Endothelial cell of umbilical vein (primary cell): Measurements from ENCODE around the gene ZNF580. TPM values are rescaled to one million over a fixed set of nuclear protein-coding genes. Genes with fewer than 3 reads are reported as not detected.

ENCODE experiments used
- BruUV-seq: library from RNA; stranded (reverse); fragments of 400-500 nt; replicated peaks from 2 replicates; lab custom pipeline; 2021; lab: Mats Ljungman, UMichigan
- CTCF ChIA-PET: fragments of 300-600, 350-600 bp; sonication (Branson Sonifier 250); formaldehyde crosslinking; loops from one replicate; lab custom pipeline; 2021; ENCODE audit warnings: antibody characterized with exemption, inconsistent platforms; lab: Charles Lee
- POLR2A ChIA-PET: fragments of 300-600, 350-600 bp; sonication (Branson Sonifier 250); formaldehyde crosslinking; loops from one replicate; lab custom pipeline; 2021; ENCODE audit warnings: antibody characterized with exemption, inconsistent platforms; lab: Charles Lee
- DNase-seq: peaks from one replicate; pipeline ENCODE4 v3.0.0-alpha.2; 2011; ENCODE audit warnings: low read depth, low spot score
- FAIRE-seq: peaks from 2 replicates; lab custom pipeline; 2011; peaks lifted over from hg19 to GRCh38; lab: Jason Lieb, UNC
- H2AFZ ChIP-seq: 2 replicates; pipeline ENCODE4 v1.6.0; 2012; ENCODE audit warnings: low read depth, low read length, control low read depth, inconsistent platforms
- H3K27ac ChIP-seq: 2 replicates; pipeline ENCODE4 v1.5.1; 2011; ENCODE audit warnings: low read depth, mild to moderate bottlenecking, control low read depth, low read length, moderate library complexity; ENCODE audit not compliant: insufficient read depth
- H3K27me3 ChIP-seq, 2 experiments: 2 replicates each; pipeline versions ENCODE4 v1.6.0 to v1.6.1; 2011; ENCODE audit warnings: low read length in 2 of 2, mixed read lengths in 1 of 2; ENCODE audit not compliant: control insufficient read depth in 2 of 2, insufficient read depth in 2 of 2
- H3K36me3 ChIP-seq, 2 experiments: 2 replicates in 1 of 2; 3 replicates in 1 of 2; pipeline ENCODE4 v1.5.1; 2011; ENCODE audit warnings: low read length in 2 of 2, mild to moderate bottlenecking in 1 of 2, moderate library complexity in 1 of 2; ENCODE audit not compliant: control insufficient read depth in 2 of 2, insufficient read depth in 2 of 2; ENCODE audit errors: extremely low read depth in 1 of 2
- H3K4me1 ChIP-seq: 3 replicates; pipeline ENCODE4 v1.5.1; 2011; ENCODE audit warnings: mild to moderate bottlenecking, low read length; ENCODE audit not compliant: control insufficient read depth, insufficient read depth; ENCODE audit errors: extremely low read depth
- H3K4me2 ChIP-seq: 2 replicates; pipeline ENCODE4 v1.6.1; 2011; ENCODE audit warnings: low read length, control low read depth, mixed read lengths; ENCODE audit not compliant: insufficient read depth
- H3K4me3 ChIP-seq, 3 experiments: fragments of 200-600 bp in 1 of 3; sonication (generic), shearing (Covaris generic) in 1 of 3; replicated peaks in 1 of 3; 2 replicates each; pipeline ENCODE4 v1.5.1; 2011 to 2016; ENCODE audit warnings: control low read depth in 3 of 3, low read length in 3 of 3, mild to moderate bottlenecking in 2 of 3, inconsistent platforms in 1 of 3, low read depth in 1 of 3, moderate library complexity in 1 of 3; ENCODE audit not compliant: insufficient read depth in 1 of 3
- H3K79me2 ChIP-seq: 2 replicates; pipeline ENCODE4 v1.6.0; 2012; ENCODE audit warnings: low read length, inconsistent platforms; ENCODE audit not compliant: control insufficient read depth, insufficient read depth
- H3K9ac ChIP-seq: replicated peaks from 2 replicates; pipeline ENCODE3; 2011; ENCODE audit warnings: low read length, control low read depth; ENCODE audit not compliant: insufficient read depth; ENCODE audit errors: extremely low read depth
- H3K9me1 ChIP-seq: replicated peaks from 3 replicates; pipeline ENCODE4 v1.6.0; 2011; ENCODE audit warnings: mild to moderate bottlenecking, low read length; ENCODE audit not compliant: control insufficient read depth, insufficient read depth; ENCODE audit errors: extremely low read depth
- H3K9me3 ChIP-seq: replicated peaks from 2 replicates; pipeline ENCODE4 v1.5.1; 2012; ENCODE audit warnings: low read length, inconsistent platforms; ENCODE audit not compliant: control insufficient read depth, insufficient read depth
- H4K20me1 ChIP-seq: replicated peaks from 2 replicates; pipeline ENCODE3; 2011; ENCODE audit warnings: mild to moderate bottlenecking, low read length; ENCODE audit not compliant: control insufficient read depth, insufficient read depth; ENCODE audit errors: extremely low read depth
- EZH2 ChIP-seq: IDR thresholded peaks from 2 replicates; pipeline ENCODE4 v1.6.1; 2012; ENCODE audit warnings: borderline replicate concordance, low read depth, mild to moderate bottlenecking, moderate library complexity, low read length, inconsistent platforms; ENCODE audit not compliant: severe bottlenecking
- FOS ChIP-seq: IDR thresholded peaks from 2 replicates; pipeline ENCODE4 v1.6.1; 2011; ENCODE audit warnings: mild to moderate bottlenecking, low read length, moderate library complexity, borderline replicate concordance; ENCODE audit not compliant: insufficient read depth
- GATA2 ChIP-seq: IDR thresholded peaks from 2 replicates; pipeline ENCODE4 v1.7.0; 2011; ENCODE audit warnings: low read depth, mild to moderate bottlenecking, moderate library complexity, mixed read lengths, low read length; ENCODE audit not compliant: insufficient read length, insufficient read depth
- MAX ChIP-seq: IDR thresholded peaks from 2 replicates; pipeline ENCODE4 v1.6.1; 2011; ENCODE audit not compliant: insufficient read depth, insufficient read length
- MYC ChIP-seq: IDR thresholded peaks from one replicate; pipeline ENCODE4 v1.6.1; 2011; ENCODE audit warnings: mild to moderate bottlenecking, low read depth, low read length
- POLR2A ChIP-seq: IDR thresholded peaks from 2 replicates; pipeline ENCODE4 v1.6.1; 2012; ENCODE audit warnings: low read depth, mild to moderate bottlenecking, control low read depth, low read length
- POLR2AphosphoS5 ChIP-seq: IDR thresholded peaks from 2 replicates; pipeline ENCODE4 v1.6.1; 2012; ENCODE audit warnings: low read depth, mild to moderate bottlenecking, control low read depth, low read length, moderate library complexity; ENCODE audit not compliant: insufficient read depth
- dilution Hi-C: fragments of 300-500 bp; cut with MboI; formaldehyde crosslinking; loops from one replicate; pipeline ENCODE4 v1.15.0; 2019; ENCODE audit warnings: low sequenced_read_pairs; ENCODE audit not compliant: extremely low pct_ligation_motif_present
- intact Hi-C: fragments of 100-400 bp; cut with micrococcal nuclease; formaldehyde crosslinking; loops from one replicate; pipeline ENCODE4 v1.10.0; 2022
- polyA plus RNA-seq, 4 experiments: library from polyadenylated mRNA; depleted of rRNA in 3 of 4; stranded (reverse) in 3 of 4; unstranded in 1 of 4; fragments of >200 nt; gene quantifications; 2 replicates each; pipeline versions ENCODE4 v1.2.1 to v1.2.3, GENCODE V29; 2011 to 2012; ENCODE audit warnings: missing spikeins in 1 of 4
- total RNA-seq: library from RNA; stranded (reverse); gene quantifications from 2 replicates; pipeline ENCODE4 v1.2.3, GENCODE V29; 2021

The ZNF580 gene
- total and polyA plus RNA-seq, 2 donors (not counting 3 experiments of a cell fraction or from before 2014, with no cell fraction given), result 13.7 to 41.1 TPM

GRCh38 chr19:55656988-55657747 lies 16.4 kb downstream of the ZNF580 start:
- Histone ChIP-seq H3K9me1 (no peaks in the 10 kb centered on the region), H3K27me3 (no peaks in the 10 kb centered on the region), H3K36me3 (peaks cover 2 to 26% of the 10 kb centered on the region in 2 experiments), H3K9me3 (no peaks in the 10 kb centered on the region), H2AFZ (no peak overlapping the region), H3K4me1 (peaks cover 25% of the 10 kb centered on the region), H3K4me2 (peak overlapping the region; percentile 96), H3K9ac (peak overlapping the region; percentile 97), H3K79me2 (peaks cover 72% of the 10 kb centered on the region), H3K27ac (no peak overlapping the region), H3K4me3 (peak overlapping the region in 2 of 3 experiments; percentile 94 to 98), H4K20me1 (peaks cover 12% of the 10 kb centered on the region)
- CTCF ChIA-PET, result interaction anchor here (0.8 to 2.2 kb wide), 4 partner anchors 10 to 21 kb away, joined by 3 to 22 read pairs (median 3); no protein-coding TSS in a partner anchor
- no TSS peak for BruUV-seq
- TF ChIP-seq EZH2, result no peak
- FAIRE-seq (peak; percentile 4), DNase-seq (no peak)
- POLR2A ChIA-PET, result interaction anchor here (0.6 to 1.0 kb wide), 2 partner anchors 14 to 73 kb away, joined by 3 to 8 read pairs; no protein-coding TSS in a partner anchor
- dilution Hi-C loops, result no loop called here
- intact Hi-C loops, result loop anchor here (10.0 kb wide), 3 partner anchors 322 to 1192 kb away; partner anchors contain the start of genes KMT5C, LENG9 and ZNF787

GRCh38 chr19:55658846-55659459 lies 18.2 kb downstream of the ZNF580 start:
- no peak for DNase-seq
- ChIA-PET CTCF (interaction anchor here (2.2 kb wide), 1 partner anchor 13 kb away, joined by 22 read pairs; no protein-coding TSS in a partner anchor), POLR2A (no interaction called here)
- Histone ChIP-seq H3K4me2 (no peak overlapping the region), H3K9ac (no peak overlapping the region), H3K79me2 (peaks cover 88% of the 10 kb centered on the region), H3K27ac (no peak overlapping the region), H3K9me1 (no peaks in the 10 kb centered on the region), H3K9me3 (no peaks in the 10 kb centered on the region), H3K27me3 (no peaks in the 10 kb centered on the region), H3K4me1 (peaks cover 25% of the 10 kb centered on the region), H4K20me1 (peaks cover 12% of the 10 kb centered on the region), H2AFZ (no peak overlapping the region), H3K36me3 (peaks cover 11 to 42% of the 10 kb centered on the region in 2 experiments), H3K4me3 (no peak overlapping the region)
- no peak for TF ChIP-seq POLR2AphosphoS5
- no peak for TF ChIP-seq GATA2
- no peak for TF ChIP-seq MAX
- no peak for TF ChIP-seq FOS
- no peak for TF ChIP-seq POLR2A
- no peak for TF ChIP-seq MYC
- TF ChIP-seq EZH2, result no peak
- intact Hi-C loops, result loop anchor here (10.0 kb wide), 3 partner anchors 324 to 1194 kb away; partner anchors contain the start of genes KMT5C, LENG9 and ZNF787
- BruUV-seq, result no TSS peak
- no peak for FAIRE-seq
- dilution Hi-C loops, result no loop called here
